Activated CD4-positive, CD25-positive, alpha-beta regulatory T cell treated with anti-CD3 and anti-CD28 coated beads, Interleukin-2, amount 50 U/mL, for 24 hours (primary cell): Measurements from ENCODE around the gene MACF1.

Experiments
- ATAC-seq, 2 donors: fragments of 150-1000 bp; cut with Tn5 transposase; one replicate each; pipeline ENCODE4 v1.10.0; 2021; ENCODE audit warnings: mild to moderate bottlenecking in 1 of 2, moderate library complexity in 1 of 2

Gene MACF1

GRCh38 chr1:39359028-39359570 is 154.6 kb downstream of the MACF1 start:
- ATAC-seq = no peak

- no peak for ATAC-seq
Observed at GRCh38 chr1:39360731-39361130, 156.2 kb downstream of the MACF1 start.

- no peak for ATAC-seq
Observed at GRCh38 chr1:39361446-39361845, 157.0 kb downstream of the MACF1 start.

GRCh38 chr1:39363267-39363666 is 158.8 kb downstream of the MACF1 start:
- no peak for ATAC-seq

- ATAC-seq = no peak
Observed at GRCh38 chr1:39368045-39368444, 163.6 kb downstream of the MACF1 start.

GRCh38 chr1:39369565-39369964 is 165.1 kb downstream of the MACF1 start:
- no peak for ATAC-seq

- ATAC-seq = no peak
Observed at GRCh38 chr1:39370602-39371001, 166.1 kb downstream of the MACF1 start.

- no peak for ATAC-seq
Observed at GRCh38 chr1:39372105-39372504, 167.6 kb downstream of the MACF1 start.

GRCh38 chr1:39376656-39377055 is 172.2 kb downstream of the MACF1 start:
- ATAC-seq = no peak

GRCh38 chr1:39378377-39378776 is 173.9 kb downstream of the MACF1 start:
- no peak for ATAC-seq

GRCh38 chr1:39379187-39379586 is 174.7 kb downstream of the MACF1 start:
- ATAC-seq = no peak

GRCh38 chr1:39380036-39380435 is 175.5 kb downstream of the MACF1 start:
- no peak for ATAC-seq

- ATAC-seq = no peak
Observed at GRCh38 chr1:39381839-39382238, 177.3 kb downstream of the MACF1 start.

- ATAC-seq = no peak
Observed at GRCh38 chr1:39384305-39384704, 179.8 kb downstream of the MACF1 start.

- ATAC-seq = no peak
Observed at GRCh38 chr1:39385067-39385988, 180.8 kb downstream of the MACF1 start.

GRCh38 chr1:39386997-39387396 is 182.5 kb downstream of the MACF1 start:
- no peak for ATAC-seq

- ATAC-seq = no peak
Observed at GRCh38 chr1:39387452-39387851, 183.0 kb downstream of the MACF1 start.

GRCh38 chr1:39391691-39392679 is 187.5 kb downstream of the MACF1 start:
- peak; percentile 59 to 70 for ATAC-seq

GRCh38 chr1:39392851-39393573 is 188.5 kb downstream of the MACF1 start:
- ATAC-seq = no peak

- no peak for ATAC-seq
Observed at GRCh38 chr1:39393645-39394044, 189.2 kb downstream of the MACF1 start.

GRCh38 chr1:39394059-39394458 is 189.6 kb downstream of the MACF1 start:
- no peak for ATAC-seq

- peak; percentile 76 to 88 for ATAC-seq
Observed at GRCh38 chr1:39394598-39394997, 190.1 kb downstream of the MACF1 start.
